Naive thymus-derived CD4-positive, alpha-beta T cell (primary cell): ENCODE measurements around the gene SIL1. TPM values are rescaled to one million over a fixed set of nuclear protein-coding genes. Genes with fewer than 3 reads are reported as not detected.

Experiments used
- ATAC-seq: fragments of 150-1000 bp; cut with Tn5 transposase; 2 replicates; pipeline ENCODE4 v1.10.0; 2021; ENCODE audit warnings: mild to moderate bottlenecking, moderate library complexity
- CTCF ChIA-PET: fragments of 350-600 bp; sonication (Branson Sonifier 250); formaldehyde crosslinking; loops from one replicate; lab custom pipeline; 2021; ENCODE audit warnings: antibody characterized with exemption; lab: Charles Lee
- POLR2A ChIA-PET: fragments of 350-600 bp; sonication (Branson Sonifier 250); formaldehyde crosslinking; loops from one replicate; lab custom pipeline; 2021; ENCODE audit warnings: antibody characterized with exemption, inconsistent platforms; lab: Charles Lee
- DNase-seq, 9 donors: peaks; one replicate each; pipeline versions ENCODE4 v3.0.0 to v3.0.0-alpha.2; 2020 to 2022; ENCODE audit warnings: mixed read lengths in 1 of 9
- H3K27ac ChIP-seq: one replicate; pipeline ENCODE4 v1.7.0; 2013; ENCODE audit warnings: mild to moderate bottlenecking, low read depth, low read length, moderate library complexity
- H3K27me3 ChIP-seq, 2 donors: one replicate each; pipeline ENCODE4 v1.7.0; 2013; ENCODE audit warnings: low read length in 2 of 2, mild to moderate bottlenecking in 2 of 2, moderate library complexity in 2 of 2; ENCODE audit not compliant: control insufficient read depth in 2 of 2, insufficient read depth in 2 of 2
- H3K36me3 ChIP-seq, 3 experiments: 1 replicate in 2 of 3; 2 replicates in 1 of 3; pipeline ENCODE4 v1.7.0; 2013; ENCODE audit warnings: low read length in 3 of 3, mild to moderate bottlenecking in 3 of 3, moderate library complexity in 1 of 3; ENCODE audit not compliant: insufficient read depth in 3 of 3, control insufficient read depth in 2 of 3
- H3K4me1 ChIP-seq, 2 donors: one replicate each; pipeline ENCODE4 v1.7.0; 2013; ENCODE audit warnings: low read length in 2 of 2, mild to moderate bottlenecking in 2 of 2, moderate library complexity in 1 of 2; ENCODE audit not compliant: control insufficient read depth in 2 of 2, insufficient read depth in 2 of 2
- H3K4me3 ChIP-seq: 2 replicates; pipeline ENCODE4 v1.7.0; 2013; ENCODE audit warnings: mild to moderate bottlenecking, low read length
- H3K9me3 ChIP-seq, 3 experiments: 1 replicate in 2 of 3; 2 replicates in 1 of 3; pipeline ENCODE4 v1.7.0; 2013; ENCODE audit warnings: low read length in 3 of 3; ENCODE audit not compliant: control insufficient read depth in 2 of 3
- H3K27ac Mint-ChIP-seq, 9 donors: one replicate each; pipeline ENCODE4 v1.8.0; 2020 to 2022; ENCODE audit warnings: mixed read lengths in 9 of 9, mild to moderate bottlenecking in 8 of 9, moderate library complexity in 5 of 9, inconsistent platforms in 2 of 9
- H3K27me3 Mint-ChIP-seq, 5 donors: one replicate each; pipeline ENCODE4 v1.8.0; 2021 to 2022; ENCODE audit warnings: mixed read lengths in 5 of 5, mild to moderate bottlenecking in 1 of 5
- H3K36me3 Mint-ChIP-seq, 5 donors: one replicate each; pipeline ENCODE4 v1.8.0; 2020 to 2022; ENCODE audit warnings: mixed read lengths in 5 of 5, mild to moderate bottlenecking in 3 of 5, inconsistent platforms in 1 of 5
- H3K4me1 Mint-ChIP-seq, 7 donors: one replicate each; pipeline ENCODE4 v1.8.0; 2020 to 2022; ENCODE audit warnings: mixed read lengths in 7 of 7, mild to moderate bottlenecking in 3 of 7, inconsistent platforms in 1 of 7
- H3K4me3 Mint-ChIP-seq, 10 donors: one replicate each; pipeline ENCODE4 v1.8.0; 2020 to 2022; ENCODE audit warnings: mild to moderate bottlenecking in 10 of 10, mixed read lengths in 10 of 10, moderate library complexity in 6 of 10, inconsistent platforms in 2 of 10
- H3K9me3 Mint-ChIP-seq, 11 donors: one replicate each; pipeline ENCODE4 v1.8.0; 2020 to 2022; ENCODE audit warnings: mixed read lengths in 11 of 11, mild to moderate bottlenecking in 4 of 11, inconsistent platforms in 1 of 11, moderate library complexity in 1 of 11
- intact Hi-C, 2 donors: fragments of 100-400 bp; cut with micrococcal nuclease; formaldehyde crosslinking; loops; one replicate each; pipeline ENCODE4 v1.15.1; 2023
- polyA plus RNA-seq, 2 donors: library from polyadenylated mRNA; unstranded; fragments of 300-500 nt; fragmentation: Illumina TruSeq; gene quantifications; one replicate each; pipeline ENCODE4 v1.2.3, GENCODE V29; 2021
- total RNA-seq, 6 experiments: library from RNA in 5 of 6; stranded (reverse) in 5 of 6; gene quantifications; 1 replicate in 5 of 6; 2 replicates in 1 of 6; pipeline ENCODE4 v1.2.3 and lab custom pipeline; 2021 to 2026

Gene SIL1
- total and polyA plus RNA-seq, 7 experiments from 2014 or later, result 10.6 to 27.1 (median 17.9) TPM

- H3K9me3 Mint-ChIP-seq, result peaks cover 0 to 4% (median 0%) of the 10 kb centered on the region in 11 donors
- H3K4me3 Mint-ChIP-seq, result no peak overlapping the region
- peaks cover 0 to 11% (median 4%) of the 10 kb centered on the region in 3 experiments for H3K36me3 ChIP-seq
Observed at GRCh38 chr5:138946241-138946623, 251.9 kb downstream of the SIL1 start.

GRCh38 chr5:138945421-138946240, 252.5 kb downstream of the SIL1 start:
- DNase-seq (no peak), ATAC-seq (peak; percentile 16)
- peaks cover 0 to 46% (median 11%) of the 10 kb centered on the region in 5 donors for H3K36me3 Mint-ChIP-seq
- peaks cover 0 to 11% (median 4%) of the 10 kb centered on the region in 3 experiments for H3K36me3 ChIP-seq
- H3K4me3 ChIP-seq, result no peak overlapping the region
- no peaks in the 10 kb centered on the region for H3K4me1 ChIP-seq
- no peaks in the 10 kb centered on the region for H3K27me3 ChIP-seq
- peak overlapping the region in 1 of 9 donors; percentile 27 for H3K27ac Mint-ChIP-seq
- no peaks in the 10 kb centered on the region for H3K27me3 Mint-ChIP-seq
- CTCF ChIA-PET, result no interaction called here
- no peaks in the 10 kb centered on the region for H3K9me3 ChIP-seq
- intact Hi-C loops, result no loop called here
- peaks cover 0 to 4% (median 0%) of the 10 kb centered on the region in 11 donors for H3K9me3 Mint-ChIP-seq
- POLR2A ChIA-PET, result no interaction called here
- H3K4me1 Mint-ChIP-seq, result peaks cover 4 to 14% (median 6%) of the 10 kb centered on the region in 7 donors
- no peak overlapping the region for H3K27ac ChIP-seq
- H3K4me3 Mint-ChIP-seq, result no peak overlapping the region

More at GRCh38 chr5:138946241-138946623, 251.9 kb downstream of the SIL1 start:
- H3K27ac Mint-ChIP-seq, result no peak overlapping the region
- ChIA-PET CTCF (no interaction called here), POLR2A (no interaction called here)
- Histone ChIP-seq H3K4me3 (no peak overlapping the region), H3K27ac (no peak overlapping the region), H3K9me3 (no peaks in the 10 kb centered on the region), H3K4me1 (no peaks in the 10 kb centered on the region), H3K27me3 (no peaks in the 10 kb centered on the region)
- no peaks in the 10 kb centered on the region for H3K27me3 Mint-ChIP-seq
- ATAC-seq (no peak), DNase-seq (no peak)
- H3K36me3 Mint-ChIP-seq, result peaks cover 0 to 47% (median 16%) of the 10 kb centered on the region in 5 donors
- intact Hi-C loops, result no loop called here
- H3K4me1 Mint-ChIP-seq, result peaks cover 0 to 8% (median 3%) of the 10 kb centered on the region in 7 donors

GRCh38 chr5:138944527-138945322, 253.4 kb downstream of the SIL1 start:
- no peak overlapping the region for H3K4me3 Mint-ChIP-seq
- peak; percentile 15 for ATAC-seq
- H3K27ac ChIP-seq, result no peak overlapping the region
- intact Hi-C loops, result no loop called here
- H3K9me3 Mint-ChIP-seq, result peaks cover 0 to 4% (median 0%) of the 10 kb centered on the region in 11 donors
- peaks cover 0 to 44% (median 11%) of the 10 kb centered on the region in 5 donors for H3K36me3 Mint-ChIP-seq
- no peak overlapping the region for H3K4me3 ChIP-seq
- H3K4me1 ChIP-seq, result no peaks in the 10 kb centered on the region
- DNase-seq, result no peak
- no peak overlapping the region for H3K27ac Mint-ChIP-seq
- peaks cover 4 to 16% (median 8%) of the 10 kb centered on the region in 7 donors for H3K4me1 Mint-ChIP-seq
- peaks cover 0 to 11% (median 4%) of the 10 kb centered on the region in 3 experiments for H3K36me3 ChIP-seq
- no peaks in the 10 kb centered on the region for H3K9me3 ChIP-seq
- ChIA-PET POLR2A (no interaction called here), CTCF (no interaction called here)
- no peaks in the 10 kb centered on the region for H3K27me3 ChIP-seq
- H3K27me3 Mint-ChIP-seq, result no peaks in the 10 kb centered on the region

GRCh38 chr5:138943599-138944173, 254.5 kb downstream of the SIL1 start:
- H3K27me3 ChIP-seq, result no peaks in the 10 kb centered on the region
- no peaks in the 10 kb centered on the region for H3K9me3 ChIP-seq
- ChIA-PET CTCF (no interaction called here), POLR2A (no interaction called here)
- H3K36me3 Mint-ChIP-seq, result peaks cover 0 to 43% (median 11%) of the 10 kb centered on the region in 5 donors
- H3K27me3 Mint-ChIP-seq, result no peaks in the 10 kb centered on the region
- H3K4me1 ChIP-seq, result no peaks in the 10 kb centered on the region
- H3K36me3 ChIP-seq, result peaks cover 0 to 11% (median 4%) of the 10 kb centered on the region in 3 experiments
- H3K27ac Mint-ChIP-seq, result peak overlapping the region in 1 of 9 donors; percentile 54
- ATAC-seq (no peak), DNase-seq (no peak)
- H3K4me1 Mint-ChIP-seq, result peaks cover 4 to 17% (median 8%) of the 10 kb centered on the region in 7 donors
- H3K4me3 Mint-ChIP-seq, result no peak overlapping the region
- peaks cover 0 to 4% (median 0%) of the 10 kb centered on the region in 11 donors for H3K9me3 Mint-ChIP-seq
- no peak overlapping the region for H3K27ac ChIP-seq
- no peak overlapping the region for H3K4me3 ChIP-seq
- intact Hi-C loops, result no loop called here

- H3K9me3 Mint-ChIP-seq, result peaks cover 0 to 4% (median 0%) of the 10 kb centered on the region in 11 donors
- H3K4me1 ChIP-seq, result no peaks in the 10 kb centered on the region
- H3K27me3 ChIP-seq, result no peaks in the 10 kb centered on the region
- no peak overlapping the region for H3K4me3 ChIP-seq
- H3K4me3 Mint-ChIP-seq, result no peak overlapping the region
- H3K4me1 Mint-ChIP-seq, result peaks cover 4 to 21% (median 8%) of the 10 kb centered on the region in 7 donors
- CTCF ChIA-PET, result no interaction called here
- intact Hi-C loops, result no loop called here
- H3K27me3 Mint-ChIP-seq, result no peaks in the 10 kb centered on the region
- POLR2A ChIA-PET, result no interaction called here
- DNase-seq, result no peak
- H3K27ac Mint-ChIP-seq, result no peak overlapping the region
- H3K9me3 ChIP-seq, result no peaks in the 10 kb centered on the region
- ATAC-seq, result no peak
- H3K36me3 ChIP-seq, result peaks cover 0 to 11% (median 4%) of the 10 kb centered on the region in 3 experiments
- H3K36me3 Mint-ChIP-seq, result peaks cover 0 to 39% (median 11%) of the 10 kb centered on the region in 5 donors
- no peak overlapping the region for H3K27ac ChIP-seq
Observed at GRCh38 chr5:138942861-138943260, 255.3 kb downstream of the SIL1 start.

GRCh38 chr5:138942066-138942465, 256.1 kb downstream of the SIL1 start:
- DNase-seq (no peak), ATAC-seq (no peak)
- Mint-ChIP-seq H3K4me1 (peaks cover 4 to 21% (median 8%) of the 10 kb centered on the region in 7 donors), H3K36me3 (peaks cover 0 to 33% (median 11%) of the 10 kb centered on the region in 5 donors), H3K27me3 (no peaks in the 10 kb centered on the region), H3K27ac (no peak overlapping the region), H3K4me3 (no peak overlapping the region), H3K9me3 (peaks cover 0 to 4% (median 0%) of the 10 kb centered on the region in 11 donors)
- intact Hi-C loops, result no loop called here
- no peaks in the 10 kb centered on the region for H3K27me3 ChIP-seq
- no peaks in the 10 kb centered on the region for H3K4me1 ChIP-seq
- POLR2A ChIA-PET, result no interaction called here
- H3K9me3 ChIP-seq, result no peaks in the 10 kb centered on the region
- CTCF ChIA-PET, result no interaction called here
- H3K27ac ChIP-seq, result no peak overlapping the region
- peaks cover 0 to 8% (median 1%) of the 10 kb centered on the region in 3 experiments for H3K36me3 ChIP-seq
- no peak overlapping the region for H3K4me3 ChIP-seq
